CD4-positive, alpha-beta T cell treated with Interleukin-12 subunit alpha and Interleukin-12 subunit beta, for 1 hour (primary cell): ENCODE data around the gene DGCR6L.
A peak's percentile ranks its signal among the peaks of the same experiment; 100 is the strongest.
"Not testable (repeated sequence)": the region's sequence is repeated elsewhere in the genome, so short reads cannot be mapped to it uniquely, and the experiment has no call there.

Source experiments
- DNase-seq: peaks from one replicate; pipeline ENCODE4 v3.0.0-alpha.2; 2020

The DGCR6L gene

GRCh38 chr22:20324139-20324516 is 4.3 kb upstream of the DGCR6L start:
- DNase-seq, result peak; percentile 24

- DNase-seq, result not testable (repeated sequence)
These were observed 1.8 kb upstream of the DGCR6L start for GRCh38 chr22:20321552-20322211.

- not testable (repeated sequence) for DNase-seq
These were observed 1.0 kb upstream of the DGCR6L start for GRCh38 chr22:20320659-20321551.

GRCh38 chr22:20319041-20319744 is 667 bp downstream of the DGCR6L start:
- DNase-seq, result no peak

GRCh38 chr22:20318043-20318688 is 1.7 kb downstream of the DGCR6L start:
- not testable (repeated sequence) for DNase-seq

- DNase-seq, result peak; percentile 55
These were observed 2.3 kb downstream of the DGCR6L start for GRCh38 chr22:20317402-20318042.

- DNase-seq, result no peak
These were observed 2.9 kb downstream of the DGCR6L start for GRCh38 chr22:20316844-20317401.

GRCh38 chr22:20316217-20316843 is 3.5 kb downstream of the DGCR6L start:
- DNase-seq, result no peak

GRCh38 chr22:20315337-20316216 is 4.3 kb downstream of the DGCR6L start:
- no peak for DNase-seq

GRCh38 chr22:20314741-20315336 is 5.0 kb downstream of the DGCR6L start:
- not testable (repeated sequence) for DNase-seq

GRCh38 chr22:20314206-20314605 is 5.7 kb downstream of the DGCR6L start:
- not testable (repeated sequence) for DNase-seq

GRCh38 chr22:20313306-20314077 is 6.4 kb downstream of the DGCR6L start:
- not testable (repeated sequence) for DNase-seq

- no peak for DNase-seq
These were observed 7.3 kb downstream of the DGCR6L start for GRCh38 chr22:20312396-20313191.

GRCh38 chr22:20311249-20312062 is 8.4 kb downstream of the DGCR6L start:
- not testable (repeated sequence) for DNase-seq

- DNase-seq, result not testable (repeated sequence)
These were observed 9.1 kb downstream of the DGCR6L start for GRCh38 chr22:20310773-20311172.

GRCh38 chr22:20310180-20310579 is 9.7 kb downstream of the DGCR6L start:
- not testable (repeated sequence) for DNase-seq
